OCI-LY7 (cell line): Measurements from ENCODE around the gene PKD1. TPM values are rescaled to one million over a fixed set of nuclear protein-coding genes. Genes with fewer than 3 reads are reported as not detected.

Source experiments
- BruUV-seq: library from RNA; stranded (reverse); fragments of 400-500 nt; replicated peaks from 2 replicates; lab custom pipeline; 2021; lab: Mats Ljungman, UMichigan
- CTCF ChIA-PET: fragments of 300-600 bp; sonication (Branson Sonifier 250); formaldehyde crosslinking; loops from one replicate; lab custom pipeline; 2022; ENCODE audit warnings: antibody characterized with exemption; ENCODE audit not compliant: unreplicated experiment; lab: Charles Lee
- POLR2A ChIA-PET: fragments of 300-600 bp; sonication (Branson Sonifier 250); formaldehyde crosslinking; loops from one replicate; lab custom pipeline; 2022; ENCODE audit warnings: antibody characterized with exemption; lab: Charles Lee
- DNase-seq: peaks from one replicate; pipeline ENCODE4 v3.0.0-alpha.2; 2015; ENCODE audit warnings: low spot score
- H2AFZ ChIP-seq: fragments of 200-600 bp; sonication (generic), shearing (Covaris generic); 2 replicates; pipeline ENCODE4 v1.6.1; 2014; ENCODE audit warnings: mild to moderate bottlenecking, antibody characterized with exemption, low read length, moderate library complexity
- H3K27ac ChIP-seq: fragments of 200-600 bp; sonication (generic); 2 replicates; pipeline ENCODE4 v1.5.1; 2014; ENCODE audit warnings: mixed run types, low read depth, mild to moderate bottlenecking, moderate library complexity, low read length, inconsistent platforms; ENCODE audit not compliant: poor library complexity, severe bottlenecking
- H3K36me3 ChIP-seq: fragments of 200-600 bp; sonication (generic); 2 replicates; pipeline ENCODE4 v1.6.1; 2014; ENCODE audit warnings: mild to moderate bottlenecking, antibody characterized with exemption, low read length, moderate library complexity, mixed read lengths; ENCODE audit not compliant: insufficient read depth
- H3K4me1 ChIP-seq: fragments of 200-600 bp; sonication (generic); 2 replicates; pipeline ENCODE4 v1.5.1; 2014; ENCODE audit warnings: mild to moderate bottlenecking, low read length; ENCODE audit not compliant: insufficient read depth, poor library complexity, severe bottlenecking
- H3K4me2 ChIP-seq: fragments of 200-600 bp; sonication (generic); 2 replicates; pipeline ENCODE4 v1.6.1; 2014; ENCODE audit warnings: mild to moderate bottlenecking, low read length
- H3K4me3 ChIP-seq: fragments of 200-600 bp; sonication (generic); 2 replicates; pipeline ENCODE4 v1.5.1; 2014; ENCODE audit warnings: mild to moderate bottlenecking, low read depth, low read length; ENCODE audit not compliant: poor library complexity, severe bottlenecking
- H3K79me2 ChIP-seq: fragments of 200-600 bp; sonication (generic); 2 replicates; pipeline ENCODE4 v1.6.1; 2016; ENCODE audit warnings: low read depth, mild to moderate bottlenecking, low read length, moderate library complexity, mixed read lengths; ENCODE audit not compliant: insufficient read depth
- H3K9me2 ChIP-seq: fragments of 200-600 bp; sonication (generic); 2 replicates; pipeline ENCODE4 v1.6.1; 2016; ENCODE audit warnings: mild to moderate bottlenecking, low read length, mixed read lengths; ENCODE audit not compliant: insufficient read depth
- H3K9me3 ChIP-seq: fragments of 200-600 bp; sonication (generic); 2 replicates; pipeline ENCODE4 v1.6.1; 2014; ENCODE audit warnings: mild to moderate bottlenecking, mixed run types, low read length, mixed read lengths
- H4K20me1 ChIP-seq: fragments of 200-600 bp; sonication (generic); 2 replicates; pipeline ENCODE4 v1.6.1; 2014; ENCODE audit warnings: mild to moderate bottlenecking, antibody characterized with exemption, low read length, moderate library complexity, mixed read lengths; ENCODE audit not compliant: insufficient read depth
- EZH2phosphoT487 ChIP-seq: fragments of 200-600 bp; sonication (generic); IDR thresholded peaks from 2 replicates; pipeline ENCODE4 v1.6.1; 2018; ENCODE audit warnings: low read depth, borderline replicate concordance, mild to moderate bottlenecking, mixed run types, antibody characterized with exemption, low read length, moderate library complexity, mixed read lengths
- intact Hi-C: fragments of 100-400 bp; cut with micrococcal nuclease; formaldehyde crosslinking; loops from one replicate; pipeline ENCODE4 v1.10.0; 2022; ENCODE audit not compliant: unreplicated experiment
- total RNA-seq, 2 experiments: library from RNA; depleted of rRNA in 1 of 2; stranded (reverse); fragments of >200 nt in 1 of 2; shearing (Covaris generic) in 1 of 2; gene quantifications; 2 replicates each; pipeline ENCODE4 v1.2.3, GENCODE V29; 2014 to 2022
- TF ChIP-seq, protein P1 (sequence below): fragments of 200-600 bp; sonication (generic); conservative IDR thresholded peaks from 2 replicates; pipeline ENCODE4 v1.5.1; 2014; ENCODE audit warnings: mild to moderate bottlenecking, antibody characterized with exemption, low read length, moderate library complexity, mixed read lengths

The PKD1 gene
- total RNA-seq, 2 experiments from 2014 or later, result 87.4 to 112 TPM

DNA sequence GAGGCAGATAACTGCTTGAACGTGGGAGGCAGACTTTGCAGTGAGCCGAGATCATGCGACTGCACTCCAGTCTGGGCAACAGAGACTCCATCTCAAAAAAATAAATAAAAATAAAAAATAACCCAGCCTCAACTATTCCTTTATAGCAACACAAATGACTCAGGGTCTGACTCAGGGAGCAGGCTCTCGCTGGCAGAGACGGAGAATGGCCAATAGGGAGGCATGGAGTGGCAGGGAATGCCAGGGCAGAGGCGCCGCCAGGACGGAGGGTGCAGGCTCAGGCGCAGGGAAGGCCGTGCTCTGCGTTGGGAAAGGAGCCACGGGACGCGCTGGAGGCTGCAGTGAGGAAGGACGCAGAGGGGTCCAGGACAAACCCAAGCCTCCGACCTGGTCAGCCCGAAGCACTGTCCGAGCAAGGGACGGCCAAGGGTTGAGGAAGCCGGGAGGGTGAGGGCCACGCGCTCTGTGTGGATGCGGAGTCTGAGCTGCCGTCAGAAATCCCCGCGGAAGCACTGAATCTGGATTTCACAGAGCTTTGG is 40.3 kb downstream of the PKD1 start:
- no peaks in the 10 kb centered on the region for H3K79me2 ChIP-seq
- no peak overlapping the region for H3K4me2 ChIP-seq
- intact Hi-C loops, result no loop called here
- no TSS peak for BruUV-seq
- H3K4me1 ChIP-seq, result no peaks in the 10 kb centered on the region
- TF ChIP-seq, protein P1, sequence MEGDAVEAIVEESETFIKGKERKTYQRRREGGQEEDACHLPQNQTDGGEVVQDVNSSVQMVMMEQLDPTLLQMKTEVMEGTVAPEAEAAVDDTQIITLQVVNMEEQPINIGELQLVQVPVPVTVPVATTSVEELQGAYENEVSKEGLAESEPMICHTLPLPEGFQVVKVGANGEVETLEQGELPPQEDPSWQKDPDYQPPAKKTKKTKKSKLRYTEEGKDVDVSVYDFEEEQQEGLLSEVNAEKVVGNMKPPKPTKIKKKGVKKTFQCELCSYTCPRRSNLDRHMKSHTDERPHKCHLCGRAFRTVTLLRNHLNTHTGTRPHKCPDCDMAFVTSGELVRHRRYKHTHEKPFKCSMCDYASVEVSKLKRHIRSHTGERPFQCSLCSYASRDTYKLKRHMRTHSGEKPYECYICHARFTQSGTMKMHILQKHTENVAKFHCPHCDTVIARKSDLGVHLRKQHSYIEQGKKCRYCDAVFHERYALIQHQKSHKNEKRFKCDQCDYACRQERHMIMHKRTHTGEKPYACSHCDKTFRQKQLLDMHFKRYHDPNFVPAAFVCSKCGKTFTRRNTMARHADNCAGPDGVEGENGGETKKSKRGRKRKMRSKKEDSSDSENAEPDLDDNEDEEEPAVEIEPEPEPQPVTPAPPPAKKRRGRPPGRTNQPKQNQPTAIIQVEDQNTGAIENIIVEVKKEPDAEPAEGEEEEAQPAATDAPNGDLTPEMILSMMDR, result no peak
- no peak for TF ChIP-seq EZH2phosphoT487
- no peaks in the 10 kb centered on the region for H4K20me1 ChIP-seq
- H3K9me3 ChIP-seq, result no peaks in the 10 kb centered on the region
- CTCF ChIA-PET, result no interaction called here
- no peak for DNase-seq
- peaks cover 5% of the 10 kb centered on the region; the same call in 1 of the 2 replicates for H3K36me3 ChIP-seq
- no peak overlapping the region for H2AFZ ChIP-seq
- POLR2A ChIA-PET, result no interaction called here
- H3K4me3 ChIP-seq, result no peak overlapping the region
- H3K27ac ChIP-seq, result no peak overlapping the region
- no peaks in the 10 kb centered on the region for H3K9me2 ChIP-seq

DNA sequence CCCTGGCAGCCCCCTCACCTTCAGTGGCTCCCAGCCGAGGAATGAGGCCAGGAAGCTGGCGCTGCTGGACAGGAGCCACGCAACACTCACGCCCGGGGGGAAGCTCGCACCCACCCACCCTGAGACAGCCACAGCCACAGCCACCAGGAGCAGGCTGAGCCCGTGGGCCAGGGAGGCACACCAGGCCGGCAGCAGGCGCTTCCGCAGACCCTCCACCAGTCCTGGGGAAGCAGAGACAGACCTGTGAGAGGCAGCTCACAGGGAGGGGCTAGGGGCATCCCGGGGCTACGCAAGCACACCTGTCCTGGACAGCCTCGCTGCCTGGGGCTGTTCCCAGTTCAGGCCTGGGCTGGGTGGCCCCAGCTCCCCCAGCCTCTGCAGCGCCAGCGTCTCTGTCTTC is 41.9 kb downstream of the PKD1 start:
- H3K36me3 ChIP-seq, result peaks cover 11% of the 10 kb centered on the region; the same call in 1 of the 2 replicates
- H3K27ac ChIP-seq, result no peak overlapping the region
- no peaks in the 10 kb centered on the region for H3K79me2 ChIP-seq
- TF ChIP-seq, protein P1, result no peak
- no peak for TF ChIP-seq EZH2phosphoT487
- no peaks in the 10 kb centered on the region for H3K9me3 ChIP-seq
- intact Hi-C loops, result no loop called here
- no peak overlapping the region for H3K4me3 ChIP-seq
- no peaks in the 10 kb centered on the region for H4K20me1 ChIP-seq
- DNase-seq, result no peak
- ChIA-PET CTCF (no interaction called here), POLR2A (no interaction called here)
- BruUV-seq, result no TSS peak
- H3K9me2 ChIP-seq, result no peaks in the 10 kb centered on the region
- no peak overlapping the region for H2AFZ ChIP-seq
- no peak overlapping the region for H3K4me2 ChIP-seq
- H3K4me1 ChIP-seq, result no peaks in the 10 kb centered on the region

DNA sequence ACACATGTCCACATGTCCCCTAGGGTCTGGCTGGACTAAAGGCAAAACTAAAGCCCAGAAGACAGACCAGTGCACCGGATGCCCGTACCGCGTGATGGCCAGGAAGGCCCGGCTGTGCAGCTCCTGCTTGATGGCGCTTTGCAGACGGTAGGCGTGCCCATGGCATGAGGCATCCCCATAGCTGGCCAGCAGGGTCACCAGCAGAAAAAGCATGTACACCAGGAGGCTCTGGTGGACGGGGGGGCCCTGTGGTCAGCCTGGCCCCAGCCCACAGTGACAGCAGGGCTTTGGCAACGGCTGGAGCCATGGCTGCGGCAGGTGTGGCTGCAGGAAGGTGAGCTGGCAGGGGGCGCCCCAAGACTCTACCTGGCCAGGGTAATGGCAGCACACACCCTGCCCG is 42.8 kb downstream of the PKD1 start:
- peaks cover 21% of the 10 kb centered on the region; the same call in 1 of the 2 replicates for H3K36me3 ChIP-seq
- CTCF ChIA-PET, result no interaction called here
- POLR2A ChIA-PET, result no interaction called here
- no TSS peak for BruUV-seq
- H3K9me2 ChIP-seq, result no peaks in the 10 kb centered on the region
- H3K9me3 ChIP-seq, result no peaks in the 10 kb centered on the region
- no peaks in the 10 kb centered on the region for H3K79me2 ChIP-seq
- intact Hi-C loops, result no loop called here
- H3K27ac ChIP-seq, result no peak overlapping the region
- H3K4me3 ChIP-seq, result no peak overlapping the region
- no peak overlapping the region for H2AFZ ChIP-seq
- DNase-seq, result no peak
- no peak for TF ChIP-seq EZH2phosphoT487
- TF ChIP-seq, protein P1, result no peak
- no peaks in the 10 kb centered on the region for H3K4me1 ChIP-seq
- H3K4me2 ChIP-seq, result no peak overlapping the region
- H4K20me1 ChIP-seq, result no peaks in the 10 kb centered on the region
